ENCODE results near the gene KIF18B.
A peak's percentile ranks its signal among the peaks of the same experiment; 100 is the strongest.

KIF18B gene

GRCh38 chr17:44932096-44932786 lies 15.3 kb downstream of the KIF18B start:
- no peak for ATAC-seq
- Mint-ChIP-seq H3K27ac (no peak overlapping the region), H3K4me3 (no peak overlapping the region)

GRCh38 chr17:44931376-44931775 lies 16.2 kb downstream of the KIF18B start:
- Mint-ChIP-seq H3K4me1 (no peaks in the 10 kb centered on the region), H3K27me3 (no peaks in the 10 kb centered on the region), H3K9me3 (no peaks in the 10 kb centered on the region), H3K27ac (no peak overlapping the region), H3K4me3 (no peak overlapping the region)
- DNase-seq (no peak), ATAC-seq (no peak)

More at GRCh38 chr17:44932096-44932786, 15.3 kb downstream of the KIF18B start:
- no peak for DNase-seq
- H3K27me3 Mint-ChIP-seq = no peaks in the 10 kb centered on the region
- no peaks in the 10 kb centered on the region for H3K4me1 Mint-ChIP-seq
- no peaks in the 10 kb centered on the region for H3K9me3 Mint-ChIP-seq

- H3K27ac Mint-ChIP-seq = no peak overlapping the region
- DNase-seq (no peak), ATAC-seq (no peak)
- no peaks in the 10 kb centered on the region for H3K9me3 Mint-ChIP-seq
- H3K4me1 Mint-ChIP-seq = no peaks in the 10 kb centered on the region
- no peaks in the 10 kb centered on the region for H3K27me3 Mint-ChIP-seq
- H3K4me3 Mint-ChIP-seq = no peak overlapping the region
Measured at GRCh38 chr17:44930667-44931066, 16.9 kb downstream of the KIF18B start.

GRCh38 chr17:44928950-44929720 lies 18.4 kb downstream of the KIF18B start:
- no peaks in the 10 kb centered on the region for H3K27me3 Mint-ChIP-seq
- H3K4me1 Mint-ChIP-seq = no peaks in the 10 kb centered on the region
- no peak overlapping the region for H3K4me3 Mint-ChIP-seq
- DNase-seq (no peak), ATAC-seq (no peak)
- no peak overlapping the region for H3K27ac Mint-ChIP-seq
- H3K9me3 Mint-ChIP-seq = no peaks in the 10 kb centered on the region

- Mint-ChIP-seq H3K9me3 (no peaks in the 10 kb centered on the region), H3K27me3 (no peaks in the 10 kb centered on the region), H3K4me3 (no peak overlapping the region), H3K4me1 (no peaks in the 10 kb centered on the region), H3K27ac (no peak overlapping the region)
- ATAC-seq = no peak
- no peak for DNase-seq
Measured at GRCh38 chr17:44928136-44928535, 19.4 kb downstream of the KIF18B start.

GRCh38 chr17:44927696-44928095 lies 19.9 kb downstream of the KIF18B start:
- peaks cover 3% of the 10 kb centered on the region for H3K27me3 Mint-ChIP-seq
- H3K27ac Mint-ChIP-seq = no peak overlapping the region
- no peak overlapping the region for H3K4me3 Mint-ChIP-seq
- H3K4me1 Mint-ChIP-seq = no peaks in the 10 kb centered on the region
- DNase-seq (no peak), ATAC-seq (no peak)
- H3K9me3 Mint-ChIP-seq = no peaks in the 10 kb centered on the region

- Mint-ChIP-seq H3K4me1 (no peaks in the 10 kb centered on the region), H3K27ac (no peak overlapping the region), H3K9me3 (no peaks in the 10 kb centered on the region), H3K27me3 (peaks cover 11% of the 10 kb centered on the region), H3K4me3 (no peak overlapping the region)
- ATAC-seq (no peak), DNase-seq (no peak)
Measured at GRCh38 chr17:44926821-44927525, 20.6 kb downstream of the KIF18B start.

GRCh38 chr17:44925731-44926697 lies 21.6 kb downstream of the KIF18B start:
- H3K27ac Mint-ChIP-seq = no peak overlapping the region
- peaks cover 20% of the 10 kb centered on the region for H3K27me3 Mint-ChIP-seq
- ATAC-seq = no peak
- H3K9me3 Mint-ChIP-seq = no peaks in the 10 kb centered on the region
- peaks cover under 1% of the 10 kb centered on the region for H3K4me1 Mint-ChIP-seq
- no peak overlapping the region for H3K4me3 Mint-ChIP-seq
- DNase-seq = no peak

GRCh38 chr17:44924107-44924544 lies 23.4 kb downstream of the KIF18B start:
- DNase-seq (no peak), ATAC-seq (no peak)
- H3K27me3 Mint-ChIP-seq = peaks cover 38% of the 10 kb centered on the region
- no peak overlapping the region for H3K27ac Mint-ChIP-seq
- H3K4me3 Mint-ChIP-seq = no peak overlapping the region
- no peaks in the 10 kb centered on the region for H3K9me3 Mint-ChIP-seq
- peaks cover 12% of the 10 kb centered on the region for H3K4me1 Mint-ChIP-seq

- no peak overlapping the region for H3K27ac Mint-ChIP-seq
- ATAC-seq (no peak), DNase-seq (no peak)
- no peak overlapping the region for H3K4me3 Mint-ChIP-seq
- H3K9me3 Mint-ChIP-seq = no peaks in the 10 kb centered on the region
- H3K27me3 Mint-ChIP-seq = peaks cover 38% of the 10 kb centered on the region
- peaks cover 12% of the 10 kb centered on the region for H3K4me1 Mint-ChIP-seq
Measured at GRCh38 chr17:44922746-44923470, 24.7 kb downstream of the KIF18B start.

GRCh38 chr17:44922136-44922535 lies 25.4 kb downstream of the KIF18B start:
- Mint-ChIP-seq H3K27me3 (peaks cover 38% of the 10 kb centered on the region), H3K27ac (no peak overlapping the region), H3K4me3 (no peak overlapping the region)

GRCh38 chr17:44921122-44921882 lies 26.3 kb downstream of the KIF18B start:
- Mint-ChIP-seq H3K27me3 (peaks cover 38% of the 10 kb centered on the region), H3K9me3 (no peaks in the 10 kb centered on the region), H3K4me3 (no peak overlapping the region), H3K4me1 (peaks cover 12% of the 10 kb centered on the region), H3K27ac (peak overlapping the region in 1 of 2 donors; percentile 74)
- DNase-seq = no peak
- no peak for ATAC-seq

More at GRCh38 chr17:44922136-44922535, 25.4 kb downstream of the KIF18B start:
- Mint-ChIP-seq H3K4me1 (peaks cover 12% of the 10 kb centered on the region), H3K9me3 (no peaks in the 10 kb centered on the region)
- DNase-seq (no peak), ATAC-seq (no peak)

GRCh38 chr17:44920565-44920940 lies 27.0 kb downstream of the KIF18B start:
- no peaks in the 10 kb centered on the region for H3K9me3 Mint-ChIP-seq
- DNase-seq (no peak), ATAC-seq (no peak)
- H3K4me3 Mint-ChIP-seq = no peak overlapping the region
- H3K4me1 Mint-ChIP-seq = peaks cover 12% of the 10 kb centered on the region
- peaks cover 38% of the 10 kb centered on the region for H3K27me3 Mint-ChIP-seq
- no peak overlapping the region for H3K27ac Mint-ChIP-seq

All from stimulated activated naive CD8-positive, alpha-beta T cell treated with anti-CD3 and anti-CD28 coated beads, Interleukin-15, amount 100 ng/mL, for 72 hours (primary cell).